Urothelium cell line (cell line): ENCODE results near the gene VAV2.
A peak's percentile ranks its signal among the peaks of the same experiment; 100 is the strongest.
"Not testable (repeated sequence)": the region's sequence is repeated elsewhere in the genome, so short reads cannot be mapped to it uniquely, and the experiment has no call there.

Source experiments
- DNase-seq: peaks from one replicate; pipeline ENCODE4 v3.0.0; 2011; ENCODE audit warnings: low spot score, mixed read lengths
- FAIRE-seq: peaks from 2 replicates; lab custom pipeline; 2011; peaks lifted over from hg19 to GRCh38; lab: Jason Lieb, UNC

Gene VAV2

GRCh38 chr9:133926165-133926856 is 65.8 kb downstream of the VAV2 start:
- DNase-seq (no peak), FAIRE-seq (no peak)

DNA sequence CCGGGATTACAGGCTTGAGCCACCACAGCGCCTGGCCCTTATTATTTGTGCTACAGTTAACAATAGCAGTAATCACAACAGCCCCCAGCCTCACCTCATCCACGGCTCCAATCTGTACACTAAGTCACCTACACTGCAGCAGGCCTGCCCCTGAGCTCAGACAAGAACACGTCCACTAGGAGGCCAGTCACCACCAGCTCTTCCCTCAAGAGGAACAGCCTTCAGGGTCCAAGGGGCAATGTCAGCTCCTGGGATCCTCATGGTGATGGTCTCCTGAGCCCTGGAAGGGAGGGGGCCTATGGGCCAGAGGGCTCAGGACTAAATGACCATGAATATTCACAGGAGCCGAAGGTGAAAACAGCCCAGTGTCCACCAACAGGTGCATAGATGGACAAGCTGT is 67.7 kb downstream of the VAV2 start:
- DNase-seq (no peak), FAIRE-seq (no peak)

- not testable (repeated sequence) for DNase-seq, FAIRE-seq
These were observed 68.5 kb downstream of the VAV2 start for GRCh38 chr9:133923608-133924007.

- DNase-seq (no peak), FAIRE-seq (no peak)
These were observed 70.3 kb downstream of the VAV2 start for GRCh38 chr9:133921866-133922265.

DNA sequence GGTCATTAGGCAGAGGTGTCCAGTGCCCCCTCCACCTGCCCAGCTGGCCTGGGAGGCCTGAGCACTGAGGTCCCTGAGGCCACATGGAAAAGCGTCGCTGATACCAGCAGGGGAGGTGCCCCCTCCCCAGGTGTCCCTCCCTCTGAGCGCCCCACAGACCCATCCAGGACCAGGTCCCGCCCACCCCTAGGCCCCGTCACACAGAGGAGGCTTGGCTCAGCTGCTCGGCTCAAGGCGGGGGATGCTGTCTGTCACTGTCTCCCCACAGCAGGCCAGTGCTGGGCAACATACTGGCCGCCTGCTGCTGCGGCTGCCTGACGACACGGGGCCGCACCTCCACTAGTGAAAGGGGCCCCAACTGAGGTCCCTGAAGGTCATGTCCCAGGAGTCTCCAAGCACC is 71.7 kb downstream of the VAV2 start:
- FAIRE-seq (no peak), DNase-seq (no peak)

DNA sequence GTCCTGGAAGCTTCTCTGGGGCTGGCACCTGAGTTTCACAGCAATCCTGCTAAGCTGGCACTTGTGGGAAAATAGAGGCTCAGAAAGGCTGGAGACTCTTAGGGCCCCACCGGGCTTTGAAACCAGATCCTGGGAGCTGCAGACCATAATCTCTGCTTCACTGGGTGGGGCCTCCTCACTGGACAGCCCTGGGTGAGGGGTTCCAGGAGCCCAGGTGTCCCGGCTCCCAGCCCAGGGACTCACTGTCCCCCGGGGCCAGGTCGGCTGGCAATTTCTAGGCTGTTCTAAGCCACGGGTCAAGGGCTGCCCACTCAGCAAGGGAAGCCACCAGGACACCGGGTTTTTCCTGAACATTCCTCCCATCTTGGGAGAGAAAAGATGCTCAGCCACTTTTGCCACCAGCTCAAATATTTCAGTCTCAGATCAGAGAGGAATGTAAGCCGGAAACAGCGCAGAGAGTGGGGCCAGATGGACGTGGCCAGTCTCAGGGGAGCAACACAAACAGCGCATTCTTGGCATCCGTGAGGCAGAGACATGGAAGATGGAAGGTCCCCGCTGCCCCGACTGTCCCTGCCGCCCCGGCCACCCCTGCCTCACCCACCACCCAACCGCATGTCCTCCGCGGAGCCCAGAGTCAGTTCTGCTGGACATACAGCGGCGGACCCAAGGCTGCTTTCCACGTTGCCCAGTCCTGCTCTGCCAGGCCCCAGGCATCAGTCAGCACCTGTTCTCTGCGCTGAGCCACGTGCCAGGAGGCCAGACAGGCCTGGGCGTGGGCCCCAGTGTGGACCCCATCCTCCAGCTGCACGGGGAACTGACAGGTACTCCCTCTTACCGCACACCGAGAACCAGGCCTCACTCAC is 72.6 kb downstream of the VAV2 start:
- DNase-seq (no peak), FAIRE-seq (no peak)

DNA sequence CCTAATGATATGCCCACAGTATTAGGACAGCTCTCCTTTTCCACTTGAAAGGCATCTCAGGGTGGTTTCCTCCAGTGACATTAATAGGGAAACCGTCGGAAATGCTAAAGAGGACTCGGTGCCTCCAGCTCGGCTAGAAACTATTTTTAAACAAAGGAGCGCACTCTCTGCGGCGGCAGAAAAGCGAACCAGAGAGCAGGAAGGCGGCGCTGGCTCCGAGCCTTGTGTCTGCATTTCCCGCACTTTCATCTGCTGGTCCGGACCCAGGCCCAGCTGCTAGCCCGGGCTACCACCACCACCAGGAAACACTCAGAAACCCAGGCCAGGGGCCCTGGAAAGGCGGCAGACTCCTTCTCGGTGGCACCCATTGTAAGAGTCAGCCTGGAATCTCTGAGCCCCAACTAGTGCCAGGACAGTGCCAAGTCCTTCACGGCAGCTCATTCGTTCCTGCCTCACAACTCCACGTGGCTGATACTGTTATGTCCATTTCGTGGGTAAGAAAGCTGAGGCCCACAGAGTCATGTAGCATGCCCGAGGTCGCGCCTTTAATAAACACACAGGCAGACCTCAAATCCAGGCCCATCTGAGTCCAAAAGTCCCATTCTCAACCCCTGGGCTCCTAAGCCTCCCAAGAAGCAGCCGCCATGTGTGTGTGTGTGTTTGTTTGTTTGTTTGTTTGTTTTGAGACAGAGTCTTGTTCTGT is 73.9 kb downstream of the VAV2 start:
- FAIRE-seq (no peak), DNase-seq (no peak)

DNA sequence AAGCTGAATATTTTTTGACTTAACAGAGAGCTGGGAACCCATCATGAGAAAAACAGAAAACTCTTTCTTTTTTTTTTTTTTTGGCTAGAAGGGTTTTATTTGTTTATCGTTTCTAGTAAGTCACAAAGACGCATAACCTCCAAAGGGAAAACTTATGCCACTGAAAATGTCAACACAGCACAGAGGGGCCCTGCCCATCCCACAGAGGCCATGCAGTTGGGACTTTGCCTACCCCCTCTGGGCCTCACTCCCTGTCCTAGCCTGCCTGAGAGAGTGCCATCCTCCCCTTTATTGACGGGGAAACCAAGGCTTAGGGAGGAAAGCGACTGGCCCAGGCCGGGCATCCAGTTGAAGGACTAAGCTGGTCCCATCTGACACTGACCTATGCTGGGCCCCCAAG is 74.7 kb downstream of the VAV2 start:
- DNase-seq (no peak), FAIRE-seq (no peak)

GRCh38 chr9:133916159-133916541 is 76.0 kb downstream of the VAV2 start:
- DNase-seq (no peak), FAIRE-seq (no peak)

GRCh38 chr9:133915534-133916158 is 76.5 kb downstream of the VAV2 start:
- DNase-seq (no peak), FAIRE-seq (peak; percentile 99)

GRCh38 chr9:133914442-133915342 is 77.4 kb downstream of the VAV2 start:
- DNase-seq, result no peak
- FAIRE-seq, result no peak

DNA sequence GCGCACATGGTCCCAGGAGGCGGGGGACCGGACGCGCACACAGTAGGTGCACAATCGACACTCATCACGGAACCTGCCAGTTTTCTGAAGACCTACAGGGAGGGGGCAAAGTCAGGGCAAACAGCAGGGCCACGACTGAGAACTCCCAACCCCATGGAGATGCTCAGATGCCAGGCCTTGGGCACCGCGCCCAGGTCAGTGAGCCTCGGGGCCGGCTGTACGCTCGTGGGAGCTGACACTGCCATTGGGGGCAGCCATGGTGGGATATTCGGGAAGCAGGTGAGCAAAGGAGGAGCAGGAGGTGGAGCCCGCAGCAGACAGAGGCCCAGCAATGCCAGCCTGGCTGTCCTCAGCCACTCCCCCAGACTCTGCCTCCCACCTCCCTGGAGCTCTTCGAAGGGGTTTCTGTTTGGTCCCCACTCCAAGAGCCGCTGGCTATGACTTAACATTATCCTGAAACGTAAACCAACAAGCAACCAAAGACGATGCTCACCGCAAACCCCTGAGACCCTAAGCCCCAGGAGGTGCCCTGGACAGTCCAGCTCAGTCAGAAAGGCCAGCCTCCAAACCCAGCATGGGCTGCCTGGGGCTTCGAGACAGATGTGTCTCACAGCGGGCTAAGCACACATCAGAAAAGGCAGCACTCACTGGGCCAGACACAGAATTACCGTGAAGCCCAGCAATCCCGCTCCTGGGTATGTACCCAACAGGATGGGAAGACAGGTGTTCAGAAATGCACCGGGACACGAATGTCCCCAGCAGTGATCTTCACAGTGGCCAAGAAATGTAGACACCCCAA is 78.4 kb downstream of the VAV2 start:
- FAIRE-seq, result no peak
- no peak for DNase-seq

- FAIRE-seq, result no peak
- DNase-seq, result no peak
These were observed 81.1 kb downstream of the VAV2 start for GRCh38 chr9:133910855-133911514.

- FAIRE-seq (no peak), DNase-seq (no peak)
These were observed 84.9 kb downstream of the VAV2 start for GRCh38 chr9:133906932-133907910.

GRCh38 chr9:133906218-133906617 is 85.9 kb downstream of the VAV2 start:
- FAIRE-seq, result no peak
- DNase-seq, result no peak

GRCh38 chr9:133905493-133905892 is 86.6 kb downstream of the VAV2 start:
- DNase-seq (no peak), FAIRE-seq (no peak)

GRCh38 chr9:133904346-133905090 is 87.6 kb downstream of the VAV2 start:
- DNase-seq, result no peak
- no peak for FAIRE-seq
